OCI-LY7 (cell line): ENCODE measurements around the gene PHF19.

Experiments
- CTCF ChIP-seq: fragments of 200-600 bp; sonication (generic); conservative IDR thresholded peaks from 2 replicates; pipeline ENCODE4 v1.5.1; 2014; ENCODE audit warnings: mild to moderate bottlenecking, antibody characterized with exemption, low read length, moderate library complexity, mixed read lengths
- EZH2phosphoT487 ChIP-seq: fragments of 200-600 bp; sonication (generic); IDR thresholded peaks from 2 replicates; pipeline ENCODE4 v1.6.1; 2018; ENCODE audit warnings: low read depth, borderline replicate concordance, mild to moderate bottlenecking, mixed run types, antibody characterized with exemption, low read length, moderate library complexity, mixed read lengths

DNA sequence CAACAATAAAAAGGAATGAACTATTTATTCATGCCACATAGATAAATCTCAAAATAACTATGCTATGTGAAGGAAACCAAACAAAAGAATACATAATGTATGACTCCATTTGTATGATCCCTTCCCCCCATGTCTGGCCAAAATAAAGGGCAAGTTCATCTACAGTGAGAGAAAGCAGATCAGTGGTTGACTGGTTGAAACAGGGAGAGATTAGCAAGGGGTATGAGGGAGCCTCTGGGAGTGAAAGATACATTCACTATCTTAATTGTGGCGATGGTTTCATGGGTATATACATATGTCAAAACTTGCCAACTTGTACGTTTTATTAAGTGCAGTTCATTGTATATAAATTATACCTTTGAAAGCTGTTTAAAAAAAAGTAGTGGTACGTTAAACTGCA is 39.1 kb downstream of the PHF19 start:
- TF ChIP-seq CTCF, result no peak
- no peak for TF ChIP-seq EZH2phosphoT487
